ENCODE results near the gene NKX1-2.

The NKX1-2 gene

DNA sequence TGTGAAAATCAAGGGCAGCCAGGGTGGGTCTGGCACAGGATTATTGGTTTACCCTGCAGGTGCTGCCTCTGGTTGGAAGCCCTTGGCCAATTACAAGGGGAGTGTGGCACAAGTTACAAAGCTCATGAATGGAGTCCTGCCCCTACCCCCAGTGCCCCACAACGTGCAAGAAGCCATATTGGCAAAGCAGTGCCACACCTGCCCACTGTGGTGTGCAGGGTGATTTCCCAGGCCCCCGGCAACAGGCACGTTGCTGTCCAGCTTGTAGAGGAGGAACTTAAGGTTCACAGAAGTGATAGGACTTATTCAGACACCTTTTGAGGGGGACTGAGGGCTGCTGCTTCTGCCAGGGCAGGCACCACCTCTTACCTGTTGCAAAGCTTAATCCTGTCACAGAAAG lies 23.2 kb upstream of the NKX1-2 start:
- Histone ChIP-seq H3K9ac (ENCODE audit: low read length) (no peak overlapping the region), H3K27me3 (ENCODE audit: control insufficient read depth, insufficient read depth, low read length) (no peaks in the 10 kb centered on the region), H3K9me3 (ENCODE audit: control insufficient read depth, low read depth, low read length) (no peaks in the 10 kb centered on the region), H3K36me3 (ENCODE audit: control insufficient read depth, low read depth, low read length) (no peaks in the 10 kb centered on the region), H3K27ac (ENCODE audit: low read length) (no peak overlapping the region), H3K4me1 (ENCODE audit: control insufficient read depth, low read depth, low read length) (peaks cover 31% of the 10 kb centered on the region), H3K4me3 (ENCODE audit: low read length) (no peak overlapping the region)

DNA sequence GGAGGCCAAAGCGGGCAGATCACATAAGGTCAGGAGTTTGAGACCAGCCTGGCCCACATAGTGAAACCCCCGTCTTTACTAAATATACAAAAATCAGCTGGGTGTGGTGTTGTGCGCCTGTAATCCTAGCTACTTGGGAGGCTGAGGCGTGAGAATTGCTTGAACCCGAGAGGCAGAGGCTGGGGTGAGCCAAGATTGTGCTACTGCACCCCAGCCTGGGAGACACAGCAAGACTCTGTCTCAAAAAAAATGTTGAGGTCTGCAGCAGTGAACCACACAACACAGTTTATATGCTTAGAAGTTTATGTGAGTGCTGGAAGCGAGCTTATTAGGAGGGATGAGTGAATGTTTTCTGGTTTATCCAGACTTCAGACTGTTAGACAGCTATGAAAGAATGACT lies 22.2 kb upstream of the NKX1-2 start:
- no peaks in the 10 kb centered on the region for H3K36me3 ChIP-seq (ENCODE audit: control insufficient read depth, low read depth, low read length)

DNA sequence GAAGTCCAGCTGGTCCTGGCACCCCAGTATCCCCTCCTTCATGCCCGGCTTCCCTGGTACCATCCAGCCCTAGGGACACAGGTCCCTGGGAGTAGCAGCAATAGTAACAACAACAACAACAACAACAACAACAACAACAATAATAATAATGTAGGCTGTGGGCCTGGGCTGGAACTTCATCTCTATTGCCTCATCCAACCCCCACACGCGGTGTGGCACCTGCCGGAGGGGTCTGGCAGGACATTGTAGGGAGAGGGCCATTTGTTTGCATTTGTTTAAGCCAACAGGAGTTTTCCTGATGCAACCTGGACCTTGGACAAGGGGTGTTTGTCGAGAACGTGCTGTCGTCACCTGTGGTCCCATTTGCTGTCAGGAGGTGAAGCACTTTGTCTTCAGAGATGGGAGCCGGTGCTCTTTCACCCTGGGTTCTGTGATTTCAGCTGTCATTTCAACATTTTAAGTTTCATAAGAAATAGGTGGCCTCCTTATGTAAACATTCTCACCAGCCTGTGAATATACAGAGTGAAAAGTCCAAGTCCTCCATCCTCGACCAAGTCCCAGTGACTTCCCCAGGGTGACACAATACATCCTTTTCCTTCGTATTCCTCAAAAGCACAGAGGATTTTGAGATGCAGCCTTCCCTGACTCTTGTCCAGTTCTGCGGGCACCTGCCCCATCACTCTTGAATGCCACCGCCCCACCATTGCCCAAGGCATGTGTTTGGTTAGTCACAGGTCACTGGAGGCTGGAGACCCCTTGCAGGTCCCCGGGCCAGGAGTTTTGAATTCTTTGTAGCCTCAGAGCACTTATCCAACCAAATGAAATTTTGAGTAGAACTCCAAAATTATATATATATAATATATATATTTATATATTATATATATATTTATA lies 21.0 kb upstream of the NKX1-2 start:
- H3K27me3 ChIP-seq (ENCODE audit: control insufficient read depth, insufficient read depth, low read length): no peaks in the 10 kb centered on the region
- H3K9me3 ChIP-seq (ENCODE audit: control insufficient read depth, low read depth, low read length): no peaks in the 10 kb centered on the region
- peak overlapping the region; percentile 11 for H3K4me3 ChIP-seq (ENCODE audit: low read length)

More for the DNA sequence above, 22.2 kb upstream of the NKX1-2 start:
- Histone ChIP-seq H3K4me3 (ENCODE audit: low read length) (no peak overlapping the region), H3K9me3 (ENCODE audit: control insufficient read depth, low read depth, low read length) (no peaks in the 10 kb centered on the region), H3K27ac (ENCODE audit: low read length) (no peak overlapping the region), H3K4me1 (ENCODE audit: control insufficient read depth, low read depth, low read length) (peaks cover 27% of the 10 kb centered on the region), H3K27me3 (ENCODE audit: control insufficient read depth, insufficient read depth, low read length) (no peaks in the 10 kb centered on the region), H3K9ac (ENCODE audit: low read length) (no peak overlapping the region)

DNA sequence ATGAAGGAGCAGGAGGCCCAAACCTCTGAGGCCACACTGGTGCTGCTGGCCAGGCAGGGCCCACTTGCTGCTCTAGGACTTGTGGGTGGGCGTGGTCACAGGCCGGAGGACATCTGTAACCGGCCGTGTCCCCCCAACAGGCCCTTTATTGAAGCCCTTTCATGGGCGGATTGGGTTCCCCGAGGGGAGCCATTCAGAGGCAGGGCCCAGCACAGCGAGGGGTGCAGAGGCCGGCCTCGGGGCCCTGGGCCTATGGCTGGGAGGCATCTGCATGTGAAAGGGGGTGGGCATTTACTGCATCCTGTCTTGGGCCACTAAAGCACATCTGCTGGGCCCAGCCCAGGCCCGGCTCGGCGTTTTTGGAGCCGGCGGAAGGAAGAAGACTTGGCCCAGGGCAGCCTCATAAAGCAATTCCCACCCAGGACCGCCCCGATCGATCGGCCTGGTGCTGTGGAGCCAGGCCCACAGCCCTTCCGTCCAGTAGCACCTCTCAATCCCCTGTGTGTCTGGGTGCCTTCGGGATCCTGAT lies 20.2 kb upstream of the NKX1-2 start:
- Histone ChIP-seq H3K27me3 (ENCODE audit: control insufficient read depth, insufficient read depth, low read length) (no peaks in the 10 kb centered on the region), H3K4me1 (ENCODE audit: control insufficient read depth, low read depth, low read length) (peaks cover 42% of the 10 kb centered on the region), H3K27ac (ENCODE audit: low read length) (peak overlapping the region; percentile 75), H3K36me3 (ENCODE audit: control insufficient read depth, low read depth, low read length) (no peaks in the 10 kb centered on the region), H3K9ac (ENCODE audit: low read length) (peak overlapping the region; percentile 41), H3K4me3 (ENCODE audit: low read length) (peak overlapping the region; percentile 11), H3K9me3 (ENCODE audit: control insufficient read depth, low read depth, low read length) (no peaks in the 10 kb centered on the region)

More for the DNA sequence above, 21.0 kb upstream of the NKX1-2 start:
- Histone ChIP-seq H3K4me1 (ENCODE audit: control insufficient read depth, low read depth, low read length) (peaks cover 36% of the 10 kb centered on the region), H3K9ac (ENCODE audit: low read length) (peak overlapping the region; percentile 41), H3K36me3 (ENCODE audit: control insufficient read depth, low read depth, low read length) (no peaks in the 10 kb centered on the region), H3K27ac (ENCODE audit: low read length) (peak overlapping the region; percentile 75)

DNA sequence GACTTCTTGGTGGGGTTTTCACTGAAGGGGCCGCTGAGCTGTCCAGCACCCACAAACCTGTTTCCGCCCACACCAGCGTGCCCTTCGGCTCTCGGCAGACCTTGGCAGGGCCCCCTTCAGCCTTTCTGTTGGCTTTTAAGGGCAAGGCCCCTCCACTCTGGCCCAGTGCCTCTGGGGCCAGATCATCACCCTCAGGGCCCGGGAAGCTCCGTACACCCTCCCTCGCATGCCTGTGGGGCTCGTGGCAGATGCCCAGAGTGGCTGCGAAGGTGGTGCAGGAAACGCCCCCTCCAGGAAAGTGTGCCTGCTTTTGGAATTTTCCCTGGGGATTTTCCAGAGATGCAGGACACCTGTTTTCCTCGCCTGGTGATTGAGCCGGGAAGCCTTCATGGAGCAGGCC lies 18.8 kb upstream of the NKX1-2 start:
- H3K36me3 ChIP-seq (ENCODE audit: control insufficient read depth, low read depth, low read length): no peaks in the 10 kb centered on the region
- H3K4me1 ChIP-seq (ENCODE audit: control insufficient read depth, low read depth, low read length): peaks cover 42% of the 10 kb centered on the region
- no peak overlapping the region for H3K9ac ChIP-seq (ENCODE audit: low read length)
- H3K27ac ChIP-seq (ENCODE audit: low read length): no peak overlapping the region
- no peaks in the 10 kb centered on the region for H3K27me3 ChIP-seq (ENCODE audit: control insufficient read depth, insufficient read depth, low read length)
- no peak overlapping the region for H3K4me3 ChIP-seq (ENCODE audit: low read length)
- no peaks in the 10 kb centered on the region for H3K9me3 ChIP-seq (ENCODE audit: control insufficient read depth, low read depth, low read length)

DNA sequence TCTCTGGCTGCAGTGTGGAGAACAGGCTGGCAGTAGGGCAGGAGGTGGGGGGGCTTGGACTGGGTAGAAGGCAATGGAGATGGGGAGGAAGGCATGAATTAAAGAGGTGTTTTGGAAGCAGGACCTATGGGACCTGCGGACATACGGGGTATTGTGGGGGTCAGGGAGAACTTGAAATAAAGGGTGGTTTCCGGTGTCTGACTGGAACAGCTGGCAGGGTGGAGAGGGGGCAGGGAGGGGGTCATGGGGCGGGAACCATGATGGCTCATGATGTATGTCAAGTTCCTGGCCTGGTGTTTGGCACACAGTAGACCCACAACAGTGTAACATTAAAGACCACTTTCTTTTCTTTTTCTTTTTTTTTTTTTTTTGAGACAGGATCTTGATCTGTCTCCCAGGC lies 17.3 kb upstream of the NKX1-2 start:
- Histone ChIP-seq H3K4me3 (ENCODE audit: low read length) (no peak overlapping the region), H3K27ac (ENCODE audit: low read length) (no peak overlapping the region), H3K4me1 (ENCODE audit: control insufficient read depth, low read depth, low read length) (peaks cover 47% of the 10 kb centered on the region), H3K9ac (ENCODE audit: low read length) (no peak overlapping the region), H3K36me3 (ENCODE audit: control insufficient read depth, low read depth, low read length) (no peaks in the 10 kb centered on the region), H3K27me3 (ENCODE audit: control insufficient read depth, insufficient read depth, low read length) (no peaks in the 10 kb centered on the region), H3K9me3 (ENCODE audit: control insufficient read depth, low read depth, low read length) (no peaks in the 10 kb centered on the region)

DNA sequence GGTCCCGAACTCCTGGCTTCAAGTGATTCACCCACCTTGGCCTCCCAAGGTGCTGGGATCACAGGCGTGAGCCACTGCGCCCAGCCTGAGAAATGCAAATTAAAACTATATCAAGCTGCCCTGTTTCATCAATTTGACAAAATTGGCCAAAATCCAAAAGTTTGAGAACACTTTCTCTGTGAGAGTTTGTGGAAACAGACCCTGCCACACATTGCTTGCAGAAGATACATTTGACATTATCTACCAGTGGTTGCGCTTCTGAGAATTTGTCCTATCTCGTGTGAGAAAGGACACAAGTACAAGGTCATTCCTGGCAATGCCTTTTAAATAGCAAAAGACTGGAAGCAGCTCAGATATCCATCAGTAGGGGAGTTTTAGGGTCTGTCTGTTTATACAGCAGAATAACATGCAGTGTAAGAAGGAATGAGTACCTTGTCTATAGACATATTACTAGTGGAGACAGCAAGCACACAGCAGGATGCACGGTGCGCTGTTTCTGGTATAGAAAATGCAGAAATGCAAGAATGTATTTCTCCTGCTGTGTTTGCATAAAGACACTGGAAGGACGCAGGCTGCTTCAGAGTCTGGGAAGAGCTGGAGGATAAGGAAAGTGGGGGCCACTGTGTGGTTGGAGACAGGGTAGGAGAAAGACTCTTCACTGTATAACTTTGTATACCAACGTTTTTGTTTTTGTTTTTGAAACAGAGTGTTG lies 16.1 kb upstream of the NKX1-2 start:
- H3K36me3 ChIP-seq (ENCODE audit: control insufficient read depth, low read depth, low read length): no peaks in the 10 kb centered on the region
- no peak overlapping the region for H3K4me3 ChIP-seq (ENCODE audit: low read length)
- no peaks in the 10 kb centered on the region for H3K27me3 ChIP-seq (ENCODE audit: control insufficient read depth, insufficient read depth, low read length)
- peak overlapping the region; percentile 7 for H3K9ac ChIP-seq (ENCODE audit: low read length)
- no peaks in the 10 kb centered on the region for H3K9me3 ChIP-seq (ENCODE audit: control insufficient read depth, low read depth, low read length)
- peaks cover 45% of the 10 kb centered on the region for H3K4me1 ChIP-seq (ENCODE audit: control insufficient read depth, low read depth, low read length)
- peak overlapping the region; percentile 54 for H3K27ac ChIP-seq (ENCODE audit: low read length)

DNA sequence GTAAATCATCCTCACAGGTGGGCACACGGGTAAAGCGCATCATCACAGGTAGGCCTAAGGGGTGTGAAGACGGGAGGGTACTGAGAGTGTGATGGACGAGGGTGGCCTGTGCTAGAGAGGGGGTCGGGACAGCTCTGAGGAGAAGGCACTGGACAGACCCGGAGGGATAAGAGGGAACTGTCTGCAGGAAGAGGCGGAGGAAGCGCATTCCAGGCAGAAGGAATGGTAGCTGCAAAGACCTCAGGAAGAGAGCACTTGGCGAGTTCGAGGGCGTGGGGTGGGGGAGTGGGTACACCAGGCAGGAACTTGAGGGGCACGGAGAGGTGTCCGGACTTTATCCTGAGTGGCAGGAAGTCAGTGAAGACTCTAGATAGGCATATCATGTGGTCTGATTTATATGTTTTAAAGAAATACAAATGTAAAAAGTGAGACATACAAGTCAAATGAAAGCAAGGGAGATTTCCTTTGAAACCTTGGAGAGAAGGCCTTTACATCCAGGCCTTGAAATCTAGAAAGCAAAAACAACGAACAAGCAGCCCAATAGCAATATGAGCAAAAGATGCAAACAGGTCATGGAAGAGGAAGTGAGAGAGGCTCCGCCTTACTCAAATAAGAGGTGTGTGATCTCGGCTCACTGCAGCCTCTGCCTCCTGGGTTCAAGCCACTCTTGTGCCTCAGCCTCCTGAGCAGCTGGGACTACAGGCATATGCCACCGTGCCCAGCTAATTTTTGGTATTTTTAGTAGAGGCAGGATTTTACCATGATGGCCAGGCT lies 15.4 kb upstream of the NKX1-2 start:
- Histone ChIP-seq H3K27ac (ENCODE audit: low read length) (no peak overlapping the region), H3K36me3 (ENCODE audit: control insufficient read depth, low read depth, low read length) (no peaks in the 10 kb centered on the region), H3K27me3 (ENCODE audit: control insufficient read depth, insufficient read depth, low read length) (no peaks in the 10 kb centered on the region), H3K4me3 (ENCODE audit: low read length) (no peak overlapping the region), H3K9ac (ENCODE audit: low read length) (peak overlapping the region; percentile 7), H3K4me1 (ENCODE audit: control insufficient read depth, low read depth, low read length) (peaks cover 38% of the 10 kb centered on the region), H3K9me3 (ENCODE audit: control insufficient read depth, low read depth, low read length) (no peaks in the 10 kb centered on the region)

DNA sequence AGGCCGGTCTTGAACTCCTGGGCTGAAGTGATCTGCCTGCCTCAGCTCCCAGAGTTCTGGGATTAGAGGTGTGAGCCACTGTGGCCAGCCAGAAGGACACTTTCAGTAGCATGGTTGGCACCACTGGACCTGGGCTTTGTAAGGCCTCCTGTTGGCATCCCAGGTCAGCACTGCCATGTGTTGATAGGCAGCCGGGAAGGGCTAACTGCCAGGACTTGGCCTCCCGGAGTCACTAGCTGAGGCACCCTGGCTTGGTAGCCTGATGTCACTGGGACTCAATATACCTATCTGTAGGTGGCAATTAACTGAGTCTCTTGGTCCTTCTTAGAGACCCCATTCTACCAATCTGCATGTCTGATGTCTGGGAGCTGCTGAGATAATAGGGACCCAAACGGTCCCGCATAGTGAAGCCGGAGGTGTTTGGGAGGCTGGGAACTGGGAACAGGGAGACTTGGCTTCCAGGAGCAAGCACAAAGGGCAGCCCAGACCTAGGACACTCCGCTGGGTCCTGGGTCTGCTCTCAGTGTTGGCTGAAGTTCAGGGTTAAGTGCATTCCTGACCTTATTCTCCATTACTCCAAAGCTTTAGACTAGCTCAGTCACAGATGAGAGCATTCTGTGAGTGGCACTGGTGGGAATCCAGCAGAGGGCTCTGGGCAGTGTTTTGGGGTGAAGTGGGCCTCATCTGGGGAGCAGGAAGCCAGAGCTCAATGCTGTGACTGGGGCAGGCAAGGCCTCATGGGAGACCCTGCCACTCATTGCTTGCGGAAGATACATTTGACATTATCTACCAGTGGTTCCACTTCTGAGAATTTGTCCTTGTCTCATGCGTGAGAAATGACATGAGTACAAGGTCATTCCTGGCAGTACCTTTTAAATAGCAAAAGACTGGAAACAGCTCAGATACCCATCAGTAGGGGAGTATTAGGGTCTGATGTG lies 14.5 kb upstream of the NKX1-2 start:
- no peaks in the 10 kb centered on the region for H3K36me3 ChIP-seq (ENCODE audit: control insufficient read depth, low read depth, low read length)
- H3K4me3 ChIP-seq (ENCODE audit: low read length): no peak overlapping the region
- H3K9ac ChIP-seq (ENCODE audit: low read length): no peak overlapping the region
- no peaks in the 10 kb centered on the region for H3K9me3 ChIP-seq (ENCODE audit: control insufficient read depth, low read depth, low read length)
- no peak overlapping the region for H3K27ac ChIP-seq (ENCODE audit: low read length)
- peaks cover 31% of the 10 kb centered on the region for H3K4me1 ChIP-seq (ENCODE audit: control insufficient read depth, low read depth, low read length)
- no peaks in the 10 kb centered on the region for H3K27me3 ChIP-seq (ENCODE audit: control insufficient read depth, insufficient read depth, low read length)

DNA sequence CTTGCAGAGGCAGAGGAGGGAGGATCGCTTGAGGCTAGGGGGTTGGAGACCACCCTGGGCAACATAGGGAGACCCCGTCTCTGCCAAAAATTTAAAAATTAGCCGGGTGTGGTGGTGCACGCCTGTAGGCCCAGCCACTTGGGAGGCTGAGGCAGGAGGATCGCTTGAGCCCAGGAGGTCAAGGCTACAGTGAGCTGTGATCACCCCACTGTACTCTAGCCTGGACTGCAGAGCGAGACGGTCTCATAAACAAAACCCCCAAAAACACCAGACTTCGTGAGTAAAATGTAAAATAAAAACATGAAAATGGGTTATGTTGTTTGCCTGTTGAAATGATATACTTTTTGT lies 12.5 kb upstream of the NKX1-2 start:
- peak overlapping the region; percentile 70 for H3K4me3 ChIP-seq (ENCODE audit: low read length)
- H3K27me3 ChIP-seq (ENCODE audit: control insufficient read depth, insufficient read depth, low read length): no peaks in the 10 kb centered on the region
- peaks cover 31% of the 10 kb centered on the region for H3K4me1 ChIP-seq (ENCODE audit: control insufficient read depth, low read depth, low read length)
- H3K27ac ChIP-seq (ENCODE audit: low read length): no peak overlapping the region
- H3K9me3 ChIP-seq (ENCODE audit: control insufficient read depth, low read depth, low read length): no peaks in the 10 kb centered on the region
- H3K9ac ChIP-seq (ENCODE audit: low read length): peak overlapping the region; percentile 21
- H3K36me3 ChIP-seq (ENCODE audit: control insufficient read depth, low read depth, low read length): no peaks in the 10 kb centered on the region
